ENCODE data around the gene MYCL.

Gene MYCL

DNA sequence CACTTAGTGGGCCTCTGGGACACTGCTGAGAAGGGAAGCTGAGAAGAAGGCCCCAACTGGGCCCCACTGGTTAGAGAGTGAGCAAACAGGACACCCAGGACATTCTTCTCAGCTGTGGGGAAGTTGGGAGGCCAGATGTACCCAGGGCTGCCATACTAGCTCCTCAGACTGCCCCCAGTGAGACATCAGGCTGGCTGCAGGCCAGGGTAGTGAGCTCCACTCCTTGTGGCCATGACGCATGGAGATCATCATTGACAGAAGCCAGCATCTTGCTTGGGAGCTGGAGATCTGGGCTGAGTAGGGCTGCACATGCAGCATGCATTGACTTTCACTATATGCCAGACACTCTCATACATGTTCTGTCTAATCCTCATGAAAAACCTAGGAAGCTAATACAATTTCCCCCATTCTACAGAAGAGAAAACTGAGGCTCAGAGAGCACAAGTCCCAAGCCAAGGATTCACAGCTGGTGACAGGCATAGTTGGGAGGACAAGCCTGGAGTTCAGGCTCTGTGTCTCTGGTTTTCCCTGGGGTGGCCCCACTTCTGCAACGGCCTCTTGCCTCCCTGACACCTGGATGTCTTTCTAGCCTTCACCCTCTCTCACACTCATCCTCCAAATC is 24.1 kb upstream of the MYCL start:
- Histone ChIP-seq H3K79me2 (ENCODE audit: low read length) (no peaks in the 10 kb centered on the region), H3K4me3 (ENCODE audit: low read length) (no peak overlapping the region), H3K27me3 (ENCODE audit: low read depth, low read length) (no peaks in the 10 kb centered on the region), H2AFZ (ENCODE audit: low read depth, low read length) (peak overlapping the region; percentile 30; the same call in 1 of the 2 replicates), H4K20me1 (ENCODE audit: insufficient read depth, low read length) (no peaks in the 10 kb centered on the region), H3K9me3 (ENCODE audit: insufficient read depth, low read length) (no peaks in the 10 kb centered on the region), H3K36me3 (replicated peaks; ENCODE audit: low read depth, low read length) (no peaks in the 10 kb centered on the region), H3K9ac (ENCODE audit: low read length) (no peak overlapping the region), H3K27ac (ENCODE audit: low read length) (no peak overlapping the region), H3K4me2 (ENCODE audit: low read length) (no peak overlapping the region), H3K4me1 (ENCODE audit: low read length) (peaks cover 21% of the 10 kb centered on the region)
- TF ChIP-seq, protein P1, sequence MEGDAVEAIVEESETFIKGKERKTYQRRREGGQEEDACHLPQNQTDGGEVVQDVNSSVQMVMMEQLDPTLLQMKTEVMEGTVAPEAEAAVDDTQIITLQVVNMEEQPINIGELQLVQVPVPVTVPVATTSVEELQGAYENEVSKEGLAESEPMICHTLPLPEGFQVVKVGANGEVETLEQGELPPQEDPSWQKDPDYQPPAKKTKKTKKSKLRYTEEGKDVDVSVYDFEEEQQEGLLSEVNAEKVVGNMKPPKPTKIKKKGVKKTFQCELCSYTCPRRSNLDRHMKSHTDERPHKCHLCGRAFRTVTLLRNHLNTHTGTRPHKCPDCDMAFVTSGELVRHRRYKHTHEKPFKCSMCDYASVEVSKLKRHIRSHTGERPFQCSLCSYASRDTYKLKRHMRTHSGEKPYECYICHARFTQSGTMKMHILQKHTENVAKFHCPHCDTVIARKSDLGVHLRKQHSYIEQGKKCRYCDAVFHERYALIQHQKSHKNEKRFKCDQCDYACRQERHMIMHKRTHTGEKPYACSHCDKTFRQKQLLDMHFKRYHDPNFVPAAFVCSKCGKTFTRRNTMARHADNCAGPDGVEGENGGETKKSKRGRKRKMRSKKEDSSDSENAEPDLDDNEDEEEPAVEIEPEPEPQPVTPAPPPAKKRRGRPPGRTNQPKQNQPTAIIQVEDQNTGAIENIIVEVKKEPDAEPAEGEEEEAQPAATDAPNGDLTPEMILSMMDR (IDR thresholded peaks at IDR 0.05; ENCODE audit: low read depth, low read length): no peak
- TF ChIP-seq EZH2phosphoT487 (IDR thresholded peaks at IDR 0.05; ENCODE audit: low read depth): no peak

DNA sequence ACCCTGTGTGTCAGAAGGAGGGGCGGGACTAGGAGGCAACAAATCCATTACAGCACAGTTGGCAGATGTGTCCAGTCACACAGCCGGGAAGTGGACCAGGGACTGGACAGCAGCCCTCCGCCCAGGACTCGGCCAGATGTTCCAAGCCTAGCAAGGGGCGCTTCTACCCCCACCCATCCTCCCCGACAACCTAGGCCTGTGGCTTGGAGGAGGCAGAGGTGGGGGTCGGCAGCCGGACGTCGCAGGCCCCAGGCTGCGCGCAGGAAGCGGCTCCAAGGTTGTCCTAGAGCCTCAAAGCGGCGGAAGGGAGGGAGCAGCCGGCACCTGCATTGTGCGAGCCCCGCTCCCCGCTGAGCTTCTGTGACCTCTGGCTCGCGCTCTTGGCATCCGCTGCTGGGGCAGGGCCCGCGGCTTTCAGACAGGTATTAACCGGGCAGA is 20.6 kb upstream of the MYCL start:
- peaks cover 7% of the 10 kb centered on the region for H3K4me1 ChIP-seq (ENCODE audit: low read length)
- H3K4me3 ChIP-seq (ENCODE audit: low read length): no peak overlapping the region
- no peak overlapping the region for H2AFZ ChIP-seq (ENCODE audit: low read depth, low read length)
- no peaks in the 10 kb centered on the region for H3K27me3 ChIP-seq (ENCODE audit: low read depth, low read length)
- no peak overlapping the region for H3K27ac ChIP-seq (ENCODE audit: low read length)
- no peaks in the 10 kb centered on the region for H3K79me2 ChIP-seq (ENCODE audit: low read length)
- no peaks in the 10 kb centered on the region for H3K36me3 ChIP-seq (replicated peaks; ENCODE audit: low read depth, low read length)
- H3K9ac ChIP-seq (ENCODE audit: low read length): no peak overlapping the region
- no peaks in the 10 kb centered on the region for H3K9me3 ChIP-seq (ENCODE audit: insufficient read depth, low read length)
- no peaks in the 10 kb centered on the region for H4K20me1 ChIP-seq (ENCODE audit: insufficient read depth, low read length)
- H3K4me2 ChIP-seq (ENCODE audit: low read length): no peak overlapping the region
- TF ChIP-seq, protein P1 (IDR thresholded peaks at IDR 0.05; ENCODE audit: low read depth, low read length): no peak
- TF ChIP-seq EZH2phosphoT487 (IDR thresholded peaks at IDR 0.05; ENCODE audit: low read depth): no peak

DNA sequence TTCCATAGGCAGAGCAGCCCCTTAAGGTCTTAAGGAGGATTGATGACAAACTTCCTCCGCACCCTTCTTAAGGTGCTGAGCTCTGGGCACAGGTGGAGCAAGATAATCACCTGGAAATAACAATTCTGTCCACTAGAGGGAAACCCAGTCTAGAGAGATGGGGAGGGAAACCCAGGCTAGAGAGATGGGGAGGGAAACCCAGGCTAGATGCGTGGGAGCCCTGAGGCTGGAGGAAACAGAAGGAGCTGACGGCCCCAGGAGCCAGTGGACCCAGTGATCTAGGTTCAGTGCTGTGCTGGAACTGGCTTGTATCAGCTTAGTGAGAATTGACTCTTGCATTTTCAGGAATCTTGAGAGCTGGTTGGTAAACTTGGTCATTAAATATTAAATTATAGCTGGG is 17.8 kb upstream of the MYCL start:
- H3K4me2 ChIP-seq (ENCODE audit: low read length): peak overlapping the region; percentile 39; the same call in 1 of the 2 replicates
- no peaks in the 10 kb centered on the region for H3K79me2 ChIP-seq (ENCODE audit: low read length)
- no peaks in the 10 kb centered on the region for H4K20me1 ChIP-seq (ENCODE audit: insufficient read depth, low read length)
- H3K9ac ChIP-seq (ENCODE audit: low read length): no peak overlapping the region
- no peaks in the 10 kb centered on the region for H3K4me1 ChIP-seq (ENCODE audit: low read length)
- TF ChIP-seq, protein P1 (IDR thresholded peaks at IDR 0.05; ENCODE audit: low read depth, low read length): peak; percentile 58
- no peak for TF ChIP-seq EZH2phosphoT487 (IDR thresholded peaks at IDR 0.05; ENCODE audit: low read depth)
- H3K9me3 ChIP-seq (ENCODE audit: insufficient read depth, low read length): no peaks in the 10 kb centered on the region
- H3K27ac ChIP-seq (ENCODE audit: low read length): no peak overlapping the region
- H3K36me3 ChIP-seq (replicated peaks; ENCODE audit: low read depth, low read length): no peaks in the 10 kb centered on the region
- H3K4me3 ChIP-seq (ENCODE audit: low read length): no peak overlapping the region
- H3K27me3 ChIP-seq (ENCODE audit: low read depth, low read length): no peaks in the 10 kb centered on the region
- no peak overlapping the region for H2AFZ ChIP-seq (ENCODE audit: low read depth, low read length)

DNA sequence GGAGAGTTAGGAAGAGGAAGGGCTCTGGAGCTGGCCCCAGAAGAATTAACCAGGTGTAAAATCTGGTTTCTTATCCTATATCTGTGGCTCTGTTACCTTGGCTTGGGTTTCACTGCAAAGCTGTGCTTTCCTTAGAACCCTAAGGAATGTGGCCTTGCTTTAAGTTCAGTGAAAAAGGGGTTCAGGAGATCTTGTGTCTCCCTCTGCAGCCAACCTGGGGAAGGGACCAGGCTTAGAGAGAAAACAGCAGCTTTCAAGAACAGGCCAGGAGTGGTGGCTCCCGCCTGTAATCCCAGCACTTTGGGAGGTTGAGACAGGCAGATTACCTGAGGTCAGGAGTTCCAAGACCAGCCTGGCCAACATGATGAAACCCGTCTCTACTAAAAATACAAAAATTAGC is 16.1 kb upstream of the MYCL start:
- Histone ChIP-seq H3K27me3 (ENCODE audit: low read depth, low read length) (no peaks in the 10 kb centered on the region), H2AFZ (ENCODE audit: low read depth, low read length) (no peak overlapping the region), H3K79me2 (ENCODE audit: low read length) (no peaks in the 10 kb centered on the region), H3K9ac (ENCODE audit: low read length) (no peak overlapping the region), H3K27ac (ENCODE audit: low read length) (no peak overlapping the region), H3K9me3 (ENCODE audit: insufficient read depth, low read length) (no peaks in the 10 kb centered on the region), H3K4me2 (ENCODE audit: low read length) (no peak overlapping the region), H4K20me1 (ENCODE audit: insufficient read depth, low read length) (no peaks in the 10 kb centered on the region), H3K4me1 (ENCODE audit: low read length) (no peaks in the 10 kb centered on the region), H3K4me3 (ENCODE audit: low read length) (no peak overlapping the region), H3K36me3 (replicated peaks; ENCODE audit: low read depth, low read length) (no peaks in the 10 kb centered on the region)
- TF ChIP-seq EZH2phosphoT487 (IDR thresholded peaks at IDR 0.05; ENCODE audit: low read depth): no peak
- TF ChIP-seq, protein P1 (IDR thresholded peaks at IDR 0.05; ENCODE audit: low read depth, low read length): 0 out of 2 replicates have a peak, but pooled peaks have one; percentile 5
